H1 (cell line): ENCODE results near the gene DENND1A. TPM values are rescaled to one million over a fixed set of nuclear protein-coding genes. Genes with fewer than 3 reads are reported as not detected.

Source experiments
- ASH2L ChIP-seq: fragments of 200-600, 300-600 bp; sonication (generic); IDR thresholded peaks from one replicate; pipeline ENCODE4 v1.7.1; 2017; ENCODE audit warnings: low read length
- CBX5 ChIP-seq: fragments of 300-800, 300-1000 bp; sonication (generic); IDR thresholded peaks from 2 replicates; pipeline ENCODE4 v1.7.1; 2016; ENCODE audit warnings: antibody characterized with exemption, low read length, low read depth
- CTBP2 ChIP-seq: IDR thresholded peaks from 2 replicates; pipeline ENCODE4 v1.7.0; 2011; ENCODE audit warnings: borderline replicate concordance, mild to moderate bottlenecking, moderate library complexity, mixed read lengths, low read length; ENCODE audit not compliant: insufficient read depth, insufficient read length
- EZH2 ChIP-seq: fragments of 200-600 bp; sonication (generic); IDR thresholded peaks from 2 replicates; pipeline ENCODE4 v1.7.1; 2012; ENCODE audit warnings: low read depth, mild to moderate bottlenecking, moderate library complexity, low read length, inconsistent platforms; ENCODE audit not compliant: severe bottlenecking
- SRF ChIP-seq: IDR thresholded peaks from 2 replicates; pipeline ENCODE4 v1.6.1; 2011; ENCODE audit warnings: mild to moderate bottlenecking, low read depth, low read length, moderate library complexity
- TAF7 ChIP-seq: optimal IDR thresholded peaks from 2 replicates; pipeline ENCODE3; 2011; ENCODE audit warnings: low read depth, mild to moderate bottlenecking, inconsistent platforms, low read length, moderate library complexity, borderline replicate concordance
- TBP ChIP-seq: IDR thresholded peaks from 2 replicates; pipeline ENCODE4 v1.6.1; 2011; ENCODE audit warnings: low read depth, low read length, improper control_type of control experiment
- TCF12 ChIP-seq: IDR thresholded peaks from 2 replicates; pipeline ENCODE4 v1.6.1; 2011; ENCODE audit warnings: low read depth, mild to moderate bottlenecking, low read length
- polyA plus RNA-seq, 7 experiments: library from polyadenylated mRNA; depleted of rRNA in 3 of 7; stranded (reverse) in 5 of 7; unstranded in 2 of 7; fragments of >200 nt in 5 of 7; fragments of 200-250 nt in 2 of 7; gene quantifications; 1 replicate in 5 of 7; 2 replicates in 1 of 7; 4 replicates in 1 of 7; pipeline versions ENCODE4 v1.2.1 to v1.2.3, GENCODE V29; 2011 to 2013; ENCODE audit warnings: missing spikeins in 2 of 7, mixed read lengths in 2 of 7
- total RNA-seq: library from RNA; stranded (reverse); fragmentation: NEBNext Ultra II Directional; extraction: Animal tissue kit (Norgen Biotek cat#: 25700); gene quantifications from 2 replicates; pipeline ENCODE4 v1.2.1, GENCODE V29; 2021

DENND1A gene
- total and polyA plus RNA-seq, 2 of the 8 experiments (the other 6 are each of a cell fraction or from before 2014, with no cell fraction given): 24.1 to 26.4 TPM

GRCh38 chr9:123880420-123880819, 49.5 kb downstream of the DENND1A start (continued):
- TF ChIP-seq ASH2L: no peak
- no peak for TF ChIP-seq EZH2
- TF ChIP-seq CTBP2: no peak
- no peak for TF ChIP-seq CBX5
- no peak for TF ChIP-seq SRF
- no peak for TF ChIP-seq TBP
- no peak for TF ChIP-seq TCF12
- no peak for TF ChIP-seq TAF7
